ENCODE results near the gene EFNA5.

Gene EFNA5

GRCh38 chr5:107636555-107636954, 34.2 kb downstream of the EFNA5 start:
- DNase-seq: no peak

- no peak for DNase-seq
Measured at GRCh38 chr5:107636068-107636467, 34.7 kb downstream of the EFNA5 start.

DNA sequence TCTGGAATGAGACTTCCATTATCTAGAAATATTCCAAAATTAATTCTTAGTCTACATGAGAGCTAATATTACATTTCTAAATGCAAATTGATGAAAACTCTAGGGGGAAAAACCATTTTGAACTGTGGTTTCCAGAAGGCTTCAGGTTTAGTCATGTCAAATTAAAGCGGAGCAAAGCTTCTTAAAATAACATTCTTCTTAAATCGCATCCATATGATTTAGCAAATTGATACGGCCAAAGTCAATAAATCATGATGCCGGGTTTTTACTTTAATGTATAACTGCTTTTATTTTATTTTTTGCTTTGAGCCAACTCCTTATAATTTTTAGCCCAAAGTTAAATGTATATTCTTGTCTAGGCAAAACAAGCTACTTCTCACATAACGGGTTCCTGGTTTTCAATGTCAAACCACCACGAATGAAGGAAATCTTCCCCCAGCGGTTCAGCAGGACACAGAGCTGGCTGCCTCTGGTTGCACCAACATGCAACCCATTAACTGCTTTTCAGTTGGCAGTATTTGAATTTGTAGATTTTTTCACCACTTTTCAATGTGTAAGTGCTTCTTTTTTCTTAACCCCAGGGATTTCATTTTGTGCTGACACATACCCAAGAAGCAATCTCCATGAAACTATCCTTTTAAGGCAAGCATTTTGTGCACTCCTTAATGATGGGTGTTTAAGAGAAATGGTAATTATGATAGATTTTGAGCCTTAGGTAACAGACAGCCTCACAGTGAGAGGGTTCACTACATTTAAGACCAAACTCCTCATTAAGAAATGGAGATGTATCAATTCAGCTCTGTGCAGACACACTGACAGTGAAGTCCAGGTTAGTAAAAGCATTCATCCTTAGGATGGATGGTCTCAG, 35.5 kb downstream of the EFNA5 start:
- no peak for DNase-seq

DNA sequence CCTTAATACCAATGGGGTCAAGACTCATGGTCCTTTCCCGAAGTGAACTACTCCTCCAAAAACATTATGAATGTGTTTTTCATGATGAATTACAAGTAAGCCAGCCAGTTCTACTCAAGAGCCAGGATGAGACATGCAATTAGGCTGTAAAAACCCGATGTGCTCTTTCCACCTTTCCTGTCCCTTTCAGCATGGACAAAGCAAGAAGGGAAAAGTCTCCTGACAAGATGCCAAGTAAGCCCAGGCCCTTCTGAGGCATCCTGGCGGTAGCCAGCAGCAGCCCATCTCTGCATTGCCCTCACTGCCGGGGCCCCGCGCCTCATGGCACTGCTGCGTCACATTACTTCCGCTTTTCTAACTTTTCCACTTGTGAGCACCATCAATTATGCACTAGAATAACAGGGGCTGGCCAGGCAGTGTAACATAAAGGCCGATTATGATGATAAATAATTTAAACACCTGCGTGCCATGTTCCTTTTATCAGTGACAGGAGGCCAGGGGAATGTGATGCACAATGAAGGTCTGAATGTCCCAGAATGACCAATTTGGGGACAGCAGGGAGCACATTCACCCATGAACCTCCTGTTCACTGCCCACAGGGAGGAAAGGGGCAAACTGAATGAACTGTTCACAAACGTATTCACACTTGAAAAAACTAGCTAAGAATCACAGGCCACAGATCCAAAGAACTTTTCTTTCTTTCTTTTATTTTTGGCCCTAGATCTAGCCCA, 37.4 kb downstream of the EFNA5 start:
- no peak for DNase-seq

- DNase-seq: no peak
Measured at GRCh38 chr5:107631805-107632362, 38.9 kb downstream of the EFNA5 start.

DNA sequence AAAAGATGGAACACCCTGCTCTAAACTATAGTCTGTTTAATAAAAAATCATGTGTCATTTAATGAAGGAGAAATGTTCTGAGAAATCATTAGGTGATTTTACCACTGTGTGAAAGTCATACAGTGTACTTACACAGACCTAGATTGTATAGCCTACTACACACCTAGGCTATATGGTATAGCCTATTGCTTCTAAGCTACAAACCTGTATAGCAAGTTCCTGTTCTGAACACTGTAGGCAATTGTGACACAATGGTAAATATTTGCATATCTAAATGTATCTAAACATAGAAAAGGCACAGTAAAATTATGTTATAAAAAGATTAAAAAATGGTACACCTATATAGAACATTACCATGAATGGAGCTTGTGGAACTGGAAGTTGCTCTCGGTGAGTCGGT, 40.6 kb downstream of the EFNA5 start:
- no peak for DNase-seq

DNA sequence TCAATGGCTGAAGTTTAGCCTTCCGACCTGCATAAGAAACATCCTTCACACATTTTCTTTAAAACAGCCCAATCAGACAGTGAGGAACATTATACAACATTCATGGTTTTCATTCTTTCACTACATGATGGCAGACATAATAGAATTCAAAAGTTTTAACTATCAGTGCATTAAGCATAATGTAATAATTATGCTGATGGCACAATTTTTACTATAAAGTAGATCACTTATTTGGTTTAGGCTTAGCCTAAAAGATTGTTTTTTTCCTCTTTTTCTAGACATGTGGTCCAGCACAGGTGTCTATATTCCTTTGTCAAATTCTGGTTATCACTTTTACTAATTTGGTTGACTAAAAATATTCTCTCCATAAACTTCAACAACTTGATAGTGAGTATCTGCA, 46.5 kb downstream of the EFNA5 start:
- no peak for DNase-seq

DNA sequence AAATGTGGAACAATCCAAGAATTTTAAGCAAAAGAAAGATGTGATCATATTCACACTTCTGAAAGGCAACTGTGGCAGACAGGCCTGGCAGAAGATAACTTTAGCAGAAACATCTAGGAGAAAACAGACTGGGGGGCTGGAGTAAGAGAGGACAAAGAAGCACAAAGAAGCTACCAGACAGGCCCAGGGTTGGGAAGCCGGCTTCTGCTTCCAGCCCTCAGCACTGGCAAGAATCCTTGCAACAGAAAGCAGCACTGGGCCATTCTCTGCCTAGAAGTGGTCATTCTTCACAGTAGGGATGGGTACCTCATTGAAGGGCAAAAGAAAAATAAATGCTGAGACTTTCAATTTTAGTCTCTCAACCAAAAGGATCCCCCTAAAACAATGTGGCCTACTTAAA, 49.6 kb downstream of the EFNA5 start:
- no peak for DNase-seq

DNA sequence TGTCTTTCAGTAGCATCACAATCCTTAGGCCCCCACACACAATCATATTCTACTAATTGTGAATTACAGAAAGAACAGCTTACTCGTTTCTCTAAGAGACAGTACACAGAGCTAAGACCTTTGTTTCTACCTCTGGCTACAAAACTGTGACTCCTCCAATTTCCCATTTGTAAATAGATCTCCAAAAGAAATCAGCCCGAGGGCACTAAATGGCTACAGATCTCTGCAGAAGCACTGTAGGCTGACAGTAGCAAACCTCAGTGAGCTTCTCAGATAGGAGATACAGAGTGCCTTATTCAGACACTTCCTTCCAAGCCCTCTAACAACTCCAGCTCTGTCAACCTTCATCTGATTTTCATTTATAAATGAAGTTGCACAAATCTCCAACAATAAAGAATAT, 51.0 kb downstream of the EFNA5 start:
- no peak for DNase-seq

DNA sequence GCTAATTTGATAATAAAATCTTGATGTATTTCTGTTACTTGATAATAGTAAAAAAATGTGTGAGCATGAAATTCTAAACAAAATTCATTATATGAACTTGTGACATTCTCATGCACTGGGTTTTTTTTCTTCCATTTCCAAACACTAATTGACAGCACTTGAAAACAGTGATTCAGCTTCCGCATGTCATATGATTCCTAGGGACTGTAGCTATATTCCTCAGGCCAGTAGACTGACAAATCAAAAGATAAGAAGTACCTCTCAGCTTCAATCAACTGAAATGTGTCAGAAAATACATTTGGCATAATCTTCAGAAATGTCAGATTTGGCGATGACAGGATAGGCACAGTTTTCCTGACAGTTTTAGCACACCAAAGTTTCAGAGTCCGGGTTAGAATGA, 52.5 kb downstream of the EFNA5 start:
- DNase-seq: no peak

DNA sequence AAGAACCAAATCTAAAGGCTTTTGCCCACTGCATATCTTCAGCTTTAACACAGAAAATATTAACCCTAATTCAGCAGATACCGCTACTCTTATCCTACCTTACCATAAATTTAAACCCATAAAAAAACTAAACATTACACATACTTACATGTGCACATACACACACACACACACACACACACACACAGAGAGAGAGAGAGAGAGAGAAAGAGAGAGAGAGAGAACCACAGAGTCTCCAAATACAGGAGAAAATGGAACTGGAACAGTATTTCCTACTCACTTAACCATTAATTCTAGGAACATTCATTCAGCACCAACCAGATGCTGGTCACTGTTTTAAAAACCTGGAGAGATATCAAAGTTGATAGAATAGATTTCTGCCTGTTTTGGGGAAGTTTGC, 53.7 kb downstream of the EFNA5 start:
- DNase-seq: no peak

GRCh38 chr5:107616213-107616612, 54.5 kb downstream of the EFNA5 start:
- no peak for DNase-seq

DNA sequence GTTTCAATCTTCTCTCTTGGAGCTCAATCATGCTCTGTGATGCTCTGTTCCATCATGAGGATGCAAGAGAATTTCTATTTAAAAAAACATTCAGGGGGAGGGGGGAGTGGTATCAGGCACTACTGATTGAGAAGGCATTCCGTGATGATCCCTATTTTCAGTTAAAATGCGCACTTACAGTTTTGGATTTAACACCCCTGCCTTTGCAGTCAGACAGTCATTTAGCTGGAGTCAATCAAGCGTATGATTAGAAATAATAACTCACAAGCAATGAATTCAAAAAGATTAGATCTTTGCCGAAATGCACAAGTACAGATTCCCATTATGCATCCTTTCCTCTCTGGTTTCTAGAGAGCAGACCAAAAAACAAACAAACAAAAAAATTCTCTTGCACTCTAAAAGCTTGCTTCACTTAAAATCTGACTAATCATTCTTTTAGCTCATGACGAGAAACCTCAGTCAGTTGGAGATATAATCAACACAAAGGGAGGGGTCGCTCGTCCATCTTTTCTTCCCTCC, 55.4 kb downstream of the EFNA5 start:
- no peak for DNase-seq

DNA sequence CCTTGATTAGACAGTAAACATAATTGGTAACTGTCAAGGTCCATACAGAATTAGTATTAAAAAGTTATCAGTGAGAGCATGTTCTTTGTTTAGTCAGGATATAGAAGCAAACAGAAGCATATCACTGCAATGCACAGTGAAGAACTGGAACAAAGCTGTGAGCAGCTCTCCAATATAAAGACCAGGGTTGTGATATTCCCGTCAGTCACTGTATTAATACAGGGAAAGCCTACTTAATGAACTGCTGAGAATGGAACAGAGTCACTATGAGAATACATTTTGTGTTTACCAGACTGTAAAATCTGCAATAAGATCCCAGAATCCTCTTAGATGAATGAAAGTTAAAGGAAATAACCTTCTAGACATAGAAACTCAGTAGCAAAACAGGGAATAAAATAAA, 58.2 kb downstream of the EFNA5 start:
- DNase-seq: no peak

DNA sequence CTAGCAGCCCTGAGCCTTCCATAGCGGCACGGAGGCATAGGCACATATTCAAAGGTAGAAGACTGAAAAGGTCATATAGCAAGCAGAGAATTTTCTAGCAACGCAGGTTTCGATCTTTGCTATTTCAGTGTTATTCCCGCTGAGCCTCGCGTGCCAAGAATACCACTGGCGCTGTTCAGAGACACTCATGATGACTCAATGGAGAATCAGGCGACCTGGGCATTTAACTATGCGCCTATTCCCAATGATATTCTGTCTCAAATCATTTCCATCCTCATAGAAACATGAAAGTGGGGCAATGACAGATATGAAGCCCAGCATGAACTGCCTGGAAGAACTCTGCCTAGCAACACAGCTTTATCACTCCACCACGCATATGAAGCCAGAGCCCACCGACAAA, 59.9 kb downstream of the EFNA5 start:
- no peak for DNase-seq

DNA sequence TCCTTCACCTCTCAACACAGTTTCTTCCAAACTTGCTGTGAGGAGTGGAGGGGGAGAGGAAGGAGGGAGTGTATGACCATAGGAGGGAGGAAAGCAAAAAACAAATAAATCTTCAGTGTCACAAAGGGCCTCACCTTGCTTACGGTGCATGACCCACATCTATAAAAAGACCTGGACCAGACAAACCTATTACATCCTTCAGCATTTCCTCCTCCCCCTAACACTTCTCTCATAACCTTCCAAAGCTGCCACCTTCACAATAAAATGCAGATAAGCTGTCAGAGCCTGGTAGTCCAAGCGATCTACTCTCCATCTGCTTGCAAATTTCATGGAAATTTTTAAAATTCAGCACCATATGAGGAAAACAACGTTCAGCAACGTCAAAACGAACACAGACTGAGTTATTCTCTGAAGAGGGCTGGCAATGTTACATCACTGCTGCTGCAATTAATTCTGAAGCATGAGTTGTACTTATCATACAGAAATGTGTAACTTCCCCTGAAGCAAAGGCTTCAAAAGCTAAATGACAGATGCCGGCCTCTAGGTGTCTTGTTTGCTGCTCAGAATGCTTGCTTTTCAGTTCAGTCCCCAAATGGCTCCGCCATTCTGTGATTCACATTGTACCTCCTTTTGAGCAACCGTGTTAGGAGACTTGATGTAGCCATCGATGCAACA, 62.9 kb downstream of the EFNA5 start:
- DNase-seq: no peak

DNA sequence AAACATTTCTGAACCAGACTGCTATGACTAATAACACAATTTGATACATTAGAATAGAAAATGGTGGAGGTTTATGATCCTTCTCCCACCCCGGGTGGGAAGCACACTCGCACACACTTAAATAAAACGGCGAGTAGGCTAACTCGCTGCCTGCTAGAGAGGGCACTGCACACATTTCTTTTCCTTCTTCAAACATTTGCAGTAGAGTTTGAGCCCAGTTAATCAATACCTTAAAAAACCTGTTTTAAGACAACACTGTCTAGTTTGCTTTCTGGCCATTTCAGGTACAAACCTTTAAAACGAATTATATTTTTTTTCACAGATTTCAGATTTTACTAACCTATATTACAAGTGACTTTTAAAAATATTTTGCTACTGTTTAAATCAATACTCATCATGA, 63.5 kb downstream of the EFNA5 start:
- DNase-seq: no peak

DNA sequence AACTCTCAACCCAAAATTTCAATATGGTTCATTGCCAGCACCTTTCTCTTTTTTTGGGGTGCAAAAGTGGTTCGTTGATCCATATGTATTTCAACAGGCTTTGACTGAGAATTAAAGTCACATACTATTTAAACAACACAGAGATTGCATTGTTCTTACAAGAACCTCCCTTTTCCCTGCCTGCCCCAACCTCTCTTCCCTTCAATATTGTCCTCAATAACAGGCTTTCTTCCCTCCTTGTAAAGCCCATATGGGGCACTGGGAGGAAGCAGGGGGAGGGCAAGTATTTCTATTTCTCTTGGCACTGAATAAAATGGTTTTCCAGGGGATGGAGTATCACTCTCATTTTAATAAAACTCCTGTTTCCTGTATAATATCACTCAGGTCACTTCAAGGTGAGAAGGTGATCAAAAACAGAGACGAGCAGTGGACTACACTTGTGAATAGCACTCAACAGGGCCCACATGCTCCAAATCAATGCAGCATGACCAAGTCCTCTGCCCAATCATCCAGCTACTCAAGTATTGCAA, 65.1 kb downstream of the EFNA5 start:
- DNase-seq: no peak

- no peak for DNase-seq
Measured at GRCh38 chr5:107604990-107605389, 65.7 kb downstream of the EFNA5 start.

- DNase-seq: no peak
Measured at GRCh38 chr5:107604146-107604910, 66.4 kb downstream of the EFNA5 start.

DNA sequence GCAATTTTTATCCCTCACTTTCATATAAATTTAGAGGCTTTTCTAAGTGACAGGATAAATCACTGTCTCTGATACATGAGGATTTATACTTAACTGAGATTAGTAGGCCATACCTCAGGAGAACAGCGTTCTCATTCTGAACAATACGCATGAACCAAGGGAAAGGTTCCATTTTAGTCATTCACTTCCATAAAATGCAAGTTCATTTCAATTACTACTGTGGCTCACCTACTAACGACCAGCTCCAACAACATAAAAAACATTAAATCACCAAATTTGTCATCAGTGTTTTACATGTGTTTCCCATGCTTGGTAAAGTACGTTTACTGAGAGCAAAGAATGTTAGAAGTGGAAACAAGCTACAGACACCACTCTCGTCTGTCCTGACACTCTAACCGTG, 67.4 kb downstream of the EFNA5 start:
- no peak for DNase-seq

- no peak for DNase-seq
Measured at GRCh38 chr5:107602896-107603295, 67.8 kb downstream of the EFNA5 start.

All from activated CD4-positive, CD25-positive, alpha-beta regulatory T cell treated with anti-CD3 and anti-CD28 coated beads, Interleukin-2, amount 50 U/mL, for 72 hours (primary cell).